Measurements from ENCODE around the gene RAG1.

DNA sequence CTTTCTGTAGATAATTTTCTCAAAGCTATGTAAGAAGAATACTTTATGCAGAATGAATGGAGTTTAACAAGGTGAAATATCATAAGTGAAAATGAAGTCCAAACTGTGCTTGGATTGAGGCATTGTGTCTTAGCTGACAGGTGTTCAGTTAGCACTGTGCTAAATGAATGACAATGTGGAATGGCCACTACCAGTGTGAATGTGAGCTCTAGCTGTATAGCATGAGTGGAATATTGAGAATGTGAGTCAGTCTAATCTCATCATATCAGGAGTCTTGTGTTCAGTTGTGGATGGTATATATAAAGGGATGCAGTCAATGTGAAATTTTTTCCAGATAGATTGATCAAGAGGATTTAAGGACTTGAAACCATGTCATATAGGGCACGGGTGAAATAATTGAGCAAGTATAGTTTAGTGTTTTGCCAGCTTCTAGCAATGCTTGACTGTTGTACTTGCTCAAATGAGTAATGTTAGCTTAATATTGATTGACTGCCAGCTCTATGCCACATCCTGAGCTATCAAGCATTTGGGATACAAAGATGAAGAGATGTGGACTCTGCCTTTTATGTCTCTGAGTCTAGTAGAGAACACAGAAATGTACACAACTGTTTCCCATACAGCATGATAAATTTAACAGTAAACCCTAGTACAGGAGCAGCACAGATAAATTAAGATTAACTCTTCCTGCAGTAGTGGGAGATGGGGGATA, 40.8 kb downstream of the RAG1 start:
- TF ChIP-seq EP300 (IDR thresholded peaks at IDR 0.05) (no peak), CTCF (IDR thresholded peaks at IDR 0.05) (no peak)

Measured in gastroesophageal sphincter (tissue), 3 donors.